ENCODE measurements around the gene HOXC13.

HOXC13 gene, protein sequence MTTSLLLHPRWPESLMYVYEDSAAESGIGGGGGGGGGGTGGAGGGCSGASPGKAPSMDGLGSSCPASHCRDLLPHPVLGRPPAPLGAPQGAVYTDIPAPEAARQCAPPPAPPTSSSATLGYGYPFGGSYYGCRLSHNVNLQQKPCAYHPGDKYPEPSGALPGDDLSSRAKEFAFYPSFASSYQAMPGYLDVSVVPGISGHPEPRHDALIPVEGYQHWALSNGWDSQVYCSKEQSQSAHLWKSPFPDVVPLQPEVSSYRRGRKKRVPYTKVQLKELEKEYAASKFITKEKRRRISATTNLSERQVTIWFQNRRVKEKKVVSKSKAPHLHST

GRCh38 chr12:53938326-53939140 lies at the start of gene HOXC13:
Gene HOXC13 (plus strand): TSS chr12:53938831. CDS start chr12:53938907, 76 bp downstream.
- no peak for TF ChIP-seq CTCF (IDR thresholded peaks at IDR 0.05; ENCODE audit: low read depth, low read length)
- no peak within 1 kb of the TSS for H3K4me3 ChIP-seq (replicated peaks in 1 of 2; ENCODE audit: low read depth in 2 of 2, low read length in 2 of 2)
- DNase-seq (ENCODE audit: low read depth in 2 of 2) = peak; percentile 7 to 9

DNA sequence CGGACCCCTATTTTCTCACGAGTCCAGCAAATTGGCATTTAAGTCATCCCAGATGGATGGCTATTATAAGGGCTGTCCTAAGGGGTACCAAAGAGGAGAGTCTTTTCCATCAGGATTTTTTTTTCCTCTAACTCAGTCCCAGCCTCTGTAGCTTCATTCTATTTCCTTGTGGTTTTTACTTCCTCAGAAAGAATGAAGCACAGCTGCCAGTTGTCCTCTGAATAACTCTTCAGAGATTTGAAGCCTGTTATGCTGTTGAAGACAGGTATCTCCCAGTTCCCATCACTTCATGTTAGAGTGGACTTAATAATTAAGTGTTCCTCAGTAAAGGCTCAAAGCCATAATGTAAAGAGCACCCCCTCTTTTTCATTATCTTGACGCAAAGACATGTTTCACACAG lies 48.5 kb upstream of the HOXC13 start:
- DNase-seq (ENCODE audit: low read depth in 2 of 2) = no peak
- H3K4me3 ChIP-seq (replicated peaks in 1 of 2; ENCODE audit: low read depth in 2 of 2, low read length in 2 of 2) = no peak overlapping the region
- no peak for TF ChIP-seq CTCF (IDR thresholded peaks at IDR 0.05; ENCODE audit: low read depth, low read length)

DNA sequence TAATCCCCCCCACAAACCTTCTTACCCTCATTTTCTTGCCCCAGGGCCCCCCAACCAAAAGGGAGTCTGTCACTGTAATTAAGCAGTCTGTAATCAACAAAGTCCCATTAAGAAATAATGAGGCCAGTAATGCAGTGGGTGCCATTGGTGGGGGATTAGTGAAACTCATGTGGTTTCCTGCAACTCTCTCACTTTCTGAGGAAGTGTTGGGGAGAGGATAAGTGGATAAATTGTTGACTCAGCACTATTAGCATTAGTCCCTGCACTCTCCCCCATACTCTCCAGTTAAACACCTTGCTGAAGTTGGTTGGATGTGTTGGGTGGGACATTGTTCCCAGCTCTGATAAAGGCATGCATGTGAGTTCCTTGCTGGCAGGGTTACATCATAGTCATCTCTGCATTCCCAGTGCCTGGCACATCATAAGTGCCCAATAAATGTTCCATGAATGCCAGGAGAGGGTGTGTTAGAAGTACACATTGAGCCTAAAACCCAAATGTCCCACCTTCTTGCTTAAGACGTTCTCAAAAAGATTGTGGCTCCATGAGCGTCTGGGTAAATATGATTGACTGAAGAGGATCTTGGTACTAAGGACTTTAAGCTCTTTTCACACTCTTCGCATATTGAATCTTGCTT lies 45.8 kb upstream of the HOXC13 start:
- TF ChIP-seq CTCF (IDR thresholded peaks at IDR 0.05; ENCODE audit: low read depth, low read length) = no peak
- H3K4me3 ChIP-seq (replicated peaks in 1 of 2; ENCODE audit: low read depth in 2 of 2, low read length in 2 of 2) = no peak overlapping the region
- DNase-seq (ENCODE audit: low read depth in 2 of 2) = no peak

DNA sequence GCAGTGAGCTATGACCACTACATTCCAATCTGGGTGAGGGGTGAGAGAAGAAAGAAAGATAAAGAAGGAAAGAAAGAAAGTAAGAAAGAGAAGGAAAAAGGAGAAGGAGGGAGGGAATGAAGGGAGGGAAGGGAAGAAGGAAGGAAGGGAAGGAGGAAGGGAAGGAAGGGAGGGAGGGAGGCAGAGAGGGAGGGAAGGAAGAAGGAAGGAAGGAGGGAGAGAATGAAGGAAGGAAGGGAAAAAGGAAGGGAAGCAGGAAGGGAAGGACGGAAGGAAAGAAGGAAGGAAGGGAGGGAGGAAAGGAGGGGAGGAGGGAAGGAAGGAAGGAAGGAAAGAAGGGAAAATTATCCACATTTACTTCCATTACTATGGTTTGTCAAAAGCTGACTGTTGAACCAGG lies 39.4 kb upstream of the HOXC13 start:
- TF ChIP-seq CTCF (IDR thresholded peaks at IDR 0.05; ENCODE audit: low read depth, low read length) = no peak
- no peak for DNase-seq (ENCODE audit: low read depth in 2 of 2)
- no peak overlapping the region for H3K4me3 ChIP-seq (replicated peaks in 1 of 2; ENCODE audit: low read depth in 2 of 2, low read length in 2 of 2)

GRCh38 chr12:53907103-53907502 lies 31.5 kb upstream of the HOXC13 start:
- no peak overlapping the region for H3K4me3 ChIP-seq (replicated peaks in 1 of 2; ENCODE audit: low read depth in 2 of 2, low read length in 2 of 2)
- DNase-seq (ENCODE audit: low read depth in 2 of 2) = no peak
- TF ChIP-seq CTCF (IDR thresholded peaks at IDR 0.05; ENCODE audit: low read depth, low read length) = no peak

GRCh38 chr12:53916788-53917655 lies 21.6 kb upstream of the HOXC13 start:
- no peak overlapping the region for H3K4me3 ChIP-seq (replicated peaks in 1 of 2; ENCODE audit: low read depth in 2 of 2, low read length in 2 of 2)
- no peak for DNase-seq (ENCODE audit: low read depth in 2 of 2)
- TF ChIP-seq CTCF (IDR thresholded peaks at IDR 0.05; ENCODE audit: low read depth, low read length) = no peak
